ENCODE data around the gene SND1. TPM values are rescaled to one million over a fixed set of nuclear protein-coding genes. Genes with fewer than 3 reads are reported as not detected.

The SND1 gene
- total RNA-seq, 4 donors from 2014 or later = 55.5 to 305 (median 80.1) TPM

- TF ChIP-seq, protein P1, sequence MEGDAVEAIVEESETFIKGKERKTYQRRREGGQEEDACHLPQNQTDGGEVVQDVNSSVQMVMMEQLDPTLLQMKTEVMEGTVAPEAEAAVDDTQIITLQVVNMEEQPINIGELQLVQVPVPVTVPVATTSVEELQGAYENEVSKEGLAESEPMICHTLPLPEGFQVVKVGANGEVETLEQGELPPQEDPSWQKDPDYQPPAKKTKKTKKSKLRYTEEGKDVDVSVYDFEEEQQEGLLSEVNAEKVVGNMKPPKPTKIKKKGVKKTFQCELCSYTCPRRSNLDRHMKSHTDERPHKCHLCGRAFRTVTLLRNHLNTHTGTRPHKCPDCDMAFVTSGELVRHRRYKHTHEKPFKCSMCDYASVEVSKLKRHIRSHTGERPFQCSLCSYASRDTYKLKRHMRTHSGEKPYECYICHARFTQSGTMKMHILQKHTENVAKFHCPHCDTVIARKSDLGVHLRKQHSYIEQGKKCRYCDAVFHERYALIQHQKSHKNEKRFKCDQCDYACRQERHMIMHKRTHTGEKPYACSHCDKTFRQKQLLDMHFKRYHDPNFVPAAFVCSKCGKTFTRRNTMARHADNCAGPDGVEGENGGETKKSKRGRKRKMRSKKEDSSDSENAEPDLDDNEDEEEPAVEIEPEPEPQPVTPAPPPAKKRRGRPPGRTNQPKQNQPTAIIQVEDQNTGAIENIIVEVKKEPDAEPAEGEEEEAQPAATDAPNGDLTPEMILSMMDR (IDR thresholded peaks at IDR 0.05) = no peak
- no peak for TF ChIP-seq POLR2A (IDR thresholded peaks at IDR 0.05)
- Histone ChIP-seq H3K27me3 (no peaks in the 10 kb centered on the region), H3K36me3 (no peaks in the 10 kb centered on the region), H3K27ac (no peak overlapping the region), H3K4me3 (no peak overlapping the region), H3K4me1 (peaks cover 0 to 46% (median 2%) of the 10 kb centered on the region in 4 donors), H3K9me3 (no peaks in the 10 kb centered on the region)
- no peak for DNase-seq
Measured at GRCh38 chr7:127909424-127910152, 257.6 kb downstream of the SND1 start.

GRCh38 chr7:127910670-127911069 is 258.7 kb downstream of the SND1 start:
- H3K27ac ChIP-seq = no peak overlapping the region
- H3K4me1 ChIP-seq = peaks cover 0 to 45% (median 2%) of the 10 kb centered on the region in 4 donors
- TF ChIP-seq, protein P1 (IDR thresholded peaks at IDR 0.05) = no peak
- TF ChIP-seq POLR2A (IDR thresholded peaks at IDR 0.05) = no peak
- H3K4me3 ChIP-seq = no peak overlapping the region
- no peaks in the 10 kb centered on the region for H3K27me3 ChIP-seq
- DNase-seq = no peak
- no peaks in the 10 kb centered on the region for H3K36me3 ChIP-seq
- no peaks in the 10 kb centered on the region for H3K9me3 ChIP-seq

GRCh38 chr7:127911968-127912511 is 260.0 kb downstream of the SND1 start:
- TF ChIP-seq POLR2A (IDR thresholded peaks at IDR 0.05) = no peak
- TF ChIP-seq, protein P1 (IDR thresholded peaks at IDR 0.05) = no peak
- no peaks in the 10 kb centered on the region for H3K36me3 ChIP-seq
- peaks cover 0 to 36% (median 2%) of the 10 kb centered on the region in 4 donors for H3K4me1 ChIP-seq

DNA sequence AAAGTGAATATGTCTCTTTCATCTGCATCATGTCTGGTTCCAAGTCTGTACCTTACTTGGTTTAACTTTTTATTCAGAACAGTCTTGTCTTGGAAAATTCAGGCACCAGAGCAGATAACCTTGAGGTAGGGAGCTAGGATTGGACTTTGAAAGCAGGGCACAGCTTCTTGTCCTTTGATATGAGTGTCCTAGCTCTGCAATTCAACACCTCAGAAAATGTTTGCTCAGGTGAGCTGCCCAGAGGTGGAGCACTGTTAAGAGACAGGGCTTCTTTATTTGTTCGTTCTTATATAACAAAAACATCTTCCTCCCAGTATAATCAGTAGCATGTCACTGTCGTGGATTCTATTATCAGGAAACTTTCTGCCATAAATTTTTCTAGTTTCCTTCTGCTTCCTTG is 260.9 kb downstream of the SND1 start:
- peak in 1 of 3 donors; percentile 54 for DNase-seq
- H3K27me3 ChIP-seq = no peaks in the 10 kb centered on the region

More at GRCh38 chr7:127911968-127912511, 260.0 kb downstream of the SND1 start:
- DNase-seq = no peak
- Histone ChIP-seq H3K9me3 (no peaks in the 10 kb centered on the region), H3K27ac (no peak overlapping the region), H3K27me3 (no peaks in the 10 kb centered on the region), H3K4me3 (no peak overlapping the region)

DNA sequence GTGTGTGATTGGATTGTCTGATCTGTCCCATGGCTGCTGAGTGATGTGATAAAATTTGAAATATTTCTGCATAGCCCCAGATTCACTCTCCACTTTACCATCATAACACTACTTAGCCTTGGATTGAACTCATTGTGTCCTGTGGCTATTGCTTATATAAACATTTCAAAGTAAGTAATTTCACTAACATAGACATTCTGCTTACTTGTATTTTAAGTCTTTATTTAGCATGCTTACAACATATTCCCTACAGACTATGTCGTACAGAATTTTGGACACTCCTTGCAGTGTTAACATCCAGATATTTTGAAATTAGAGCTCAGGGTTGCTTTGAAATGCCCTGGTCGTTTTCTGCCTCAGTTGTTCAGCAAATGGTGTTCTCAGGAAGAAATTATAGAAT is 261.7 kb downstream of the SND1 start:
- TF ChIP-seq, protein P1 (IDR thresholded peaks at IDR 0.05) = no peak
- TF ChIP-seq POLR2A (IDR thresholded peaks at IDR 0.05) = no peak
- Histone ChIP-seq H3K36me3 (no peaks in the 10 kb centered on the region), H3K27me3 (no peaks in the 10 kb centered on the region), H3K4me3 (no peak overlapping the region), H3K4me1 (peaks cover 0 to 24% (median 2%) of the 10 kb centered on the region in 4 donors), H3K27ac (no peak overlapping the region), H3K9me3 (no peaks in the 10 kb centered on the region)
- no peak for DNase-seq

More for the DNA sequence above, 260.9 kb downstream of the SND1 start:
- Histone ChIP-seq H3K4me1 (peaks cover 0 to 30% (median 2%) of the 10 kb centered on the region in 4 donors), H3K4me3 (no peak overlapping the region), H3K9me3 (no peaks in the 10 kb centered on the region), H3K36me3 (no peaks in the 10 kb centered on the region), H3K27ac (no peak overlapping the region)
- no peak for TF ChIP-seq POLR2A (IDR thresholded peaks at IDR 0.05)
- TF ChIP-seq, protein P1 (IDR thresholded peaks at IDR 0.05) = no peak
